GM12878 (cell line): ENCODE results near the gene SLC12A4. TPM values are rescaled to one million over a fixed set of nuclear protein-coding genes. Genes with fewer than 3 reads are reported as not detected.

ENCODE experiments used
- ATAC-seq: fragments of 200-7000 bp; cut with Tn5 transposase; 3 replicates; pipeline ENCODE4 v1.9.1; 2020; ENCODE audit warnings: mild to moderate bottlenecking, moderate library complexity
- BruUV-seq: library from RNA; stranded (reverse); fragments of 400-500 nt; replicated peaks from 2 replicates; lab custom pipeline; 2021; lab: Mats Ljungman, UMichigan
- CTCF ChIA-PET: fragments of 300-600 bp; sonication (Branson Sonifier 250); formaldehyde crosslinking; extraction: SDS; loops from one replicate; lab custom pipeline; 2021; ENCODE audit warnings: inconsistent platforms; lab: Yijun Ruan, JAX
- POLR2A ChIA-PET: fragments of 350-600 bp; formaldehyde crosslinking; extraction: SDS; loops from one replicate; lab custom pipeline; 2021; ENCODE audit warnings: inconsistent platforms; lab: Charles Lee
- RAD21 ChIA-PET: fragments of 300-600 bp; sonication (Branson Sonifier 250); formaldehyde crosslinking; loops from one replicate; lab custom pipeline; 2023; ENCODE audit warnings: antibody characterized with exemption; ENCODE audit not compliant: unreplicated experiment; lab: Charles Lee
- SMC1A ChIA-PET: fragments of 300-600 bp; sonication (Branson Sonifier 250); formaldehyde crosslinking; loops from one replicate; lab custom pipeline; 2023; ENCODE audit not compliant: unreplicated experiment, uncharacterized antibody; lab: Charles Lee
- DNase-seq: peaks from one replicate; pipeline ENCODE4 v3.0.0-alpha.2; 2011; ENCODE audit warnings: low read depth, low spot score
- FAIRE-seq: peaks from 3 replicates; lab custom pipeline; 2011; peaks lifted over from hg19 to GRCh38; lab: Jason Lieb, UNC
- H2AFZ ChIP-seq: 2 replicates; pipeline ENCODE4 v1.6.0; 2011; ENCODE audit warnings: low read depth, low read length, control low read depth; ENCODE audit not compliant: control insufficient read depth
- H3K27ac ChIP-seq: 2 replicates; pipeline ENCODE4 v1.5.1; 2011; ENCODE audit warnings: control low read depth; ENCODE audit not compliant: control insufficient read depth, insufficient read depth
- H3K27me3 ChIP-seq, 2 experiments: replicated peaks in 1 of 2; 2 replicates each; pipeline versions ENCODE4 v1.6.0 to v1.6.1; 2011; ENCODE audit warnings: low read length in 1 of 2; ENCODE audit not compliant: control insufficient read depth in 2 of 2, insufficient read depth in 2 of 2
- H3K36me3 ChIP-seq, 2 experiments: 2 replicates each; pipeline ENCODE4 v1.5.1; 2011; ENCODE audit warnings: low read length in 1 of 2; ENCODE audit not compliant: control insufficient read depth in 2 of 2, insufficient read depth in 2 of 2
- H3K4me1 ChIP-seq: 2 replicates; pipeline ENCODE4 v1.6.1; 2011; ENCODE audit warnings: mild to moderate bottlenecking, low read length, moderate library complexity, mixed read lengths; ENCODE audit not compliant: control insufficient read depth, insufficient read depth
- H3K4me2 ChIP-seq: 2 replicates; pipeline ENCODE4 v1.6.0; 2011; ENCODE audit warnings: control low read depth; ENCODE audit not compliant: control insufficient read depth, insufficient read depth
- H3K4me3 ChIP-seq: fragments of 200-600 bp; sonication (generic); 2 replicates; pipeline ENCODE4 v1.5.1; 2016
- H3K79me2 ChIP-seq: 2 replicates; pipeline ENCODE4 v1.6.0; 2011; ENCODE audit warnings: low read length; ENCODE audit not compliant: control insufficient read depth, insufficient read depth
- H3K9ac ChIP-seq: 2 replicates; pipeline ENCODE4 v1.8.0; 2011; ENCODE audit warnings: low read length, control low read depth, mixed read lengths; ENCODE audit not compliant: control insufficient read depth, insufficient read depth
- H3K9me3 ChIP-seq: replicated peaks from 3 replicates; pipeline ENCODE4 v1.5.1; 2011; ENCODE audit warnings: mild to moderate bottlenecking, low read length; ENCODE audit not compliant: control insufficient read depth, insufficient read depth
- H4K20me1 ChIP-seq: 2 replicates; pipeline ENCODE4 v1.6.0; 2011; ENCODE audit not compliant: control insufficient read depth, insufficient read depth
- BHLHE40 ChIP-seq, 2 experiments: fragments of 450-650 bp in 1 of 2; IDR thresholded peaks; 2 replicates each; pipeline ENCODE4 v1.6.1; 2011 to 2017; ENCODE audit warnings: low read depth in 2 of 2, borderline replicate concordance in 1 of 2, improper control_type of control experiment in 1 of 2, low read length in 1 of 2, mild to moderate bottlenecking in 1 of 2
- CBX3 ChIP-seq: fragments of 200-600 bp; sonication (generic); IDR thresholded peaks from 2 replicates; pipeline ENCODE4 v1.6.1; 2016; ENCODE audit warnings: low read depth, borderline replicate concordance
- CREB1 ChIP-seq: IDR thresholded peaks from 2 replicates; pipeline ENCODE4 v1.6.1; 2012; ENCODE audit warnings: low read depth, mild to moderate bottlenecking, inconsistent platforms
- EP300 ChIP-seq, 2 experiments: fragments of 150-350 bp in 1 of 2; IDR thresholded peaks; 2 replicates each; pipeline ENCODE4 v1.6.1; 2011 to 2012; ENCODE audit warnings: low read depth in 2 of 2, low read length in 2 of 2, borderline replicate concordance in 1 of 2, improper control_type of control experiment in 1 of 2, inconsistent platforms in 1 of 2; ENCODE audit not compliant: control insufficient read depth in 1 of 2
- HDGF ChIP-seq: fragments of 450-650 bp; IDR thresholded peaks from 2 replicates; pipeline ENCODE4 v1.6.1; 2016; ENCODE audit warnings: antibody characterized with exemption
- NFIC ChIP-seq: IDR thresholded peaks from 2 replicates; pipeline ENCODE4 v1.6.1; 2012; ENCODE audit warnings: low read depth, mild to moderate bottlenecking, inconsistent platforms, low read length, moderate library complexity
- RFX5 ChIP-seq: IDR thresholded peaks from 2 replicates; pipeline ENCODE4 v1.6.1; 2011; ENCODE audit warnings: low read depth, low read length, improper control_type of control experiment
- SIX5 ChIP-seq: IDR thresholded peaks from 2 replicates; pipeline ENCODE4 v1.6.1; 2011; ENCODE audit warnings: mild to moderate bottlenecking, low read depth, low read length, moderate library complexity; ENCODE audit not compliant: severe bottlenecking
- SMAD1 ChIP-seq: fragments of 450-650 bp; IDR thresholded peaks from 2 replicates; pipeline ENCODE4 v1.6.1; 2018; ENCODE audit warnings: mild to moderate bottlenecking, low read depth; ENCODE audit not compliant: partially characterized antibody
- TARDBP ChIP-seq: IDR thresholded peaks from 2 replicates; pipeline ENCODE4 v1.6.1; 2016; ENCODE audit warnings: borderline replicate concordance
- TCF12 ChIP-seq: IDR thresholded peaks from 2 replicates; pipeline ENCODE4 v1.6.1; 2011; ENCODE audit warnings: low read depth, mild to moderate bottlenecking, low read length
- TCF7 ChIP-seq: IDR thresholded peaks from 2 replicates; pipeline ENCODE4 v1.6.1; 2014; ENCODE audit warnings: antibody characterized with exemption, borderline replicate concordance
- ZNF384 ChIP-seq: IDR thresholded peaks from 2 replicates; pipeline ENCODE4 v1.6.1; 2012; ENCODE audit warnings: low read depth, mild to moderate bottlenecking, low read length, improper control_type of control experiment, borderline replicate concordance
- WGBS: methylation state at CpG from one replicate; pipeline ENCODE4 v1.1.6; 2016; ENCODE audit warnings: low lambda C conversion rate; ENCODE audit not compliant: insufficient replicate concordance, insufficient coverage; ENCODE audit errors: missing lambda C conversion rate; 5-methylcytosine and 5-hydroxymethylcytosine counted together
- in situ Hi-C: fragments of 300-500 bp; cut with MboI; formaldehyde crosslinking; loops from 9 replicates; pipeline ENCODE4 v1.14.3; 2018; ENCODE audit warnings: mixed read lengths
- intact Hi-C: fragments of 100-400 bp; cut with micrococcal nuclease; formaldehyde crosslinking; loops from one replicate; pipeline ENCODE4 v1.14.2; 2022; ENCODE audit not compliant: unreplicated experiment
- polyA plus RNA-seq, 11 experiments: library from polyadenylated mRNA; depleted of rRNA in 4 of 11; unstranded in 6 of 11; stranded (reverse) in 5 of 11; fragments of >200 nt; fragmentation: Nextera tagmentation in 4 of 11; fragmentation: Illumina TruSeq in 1 of 11; extraction: Ambion mirVana in 4 of 11; extraction: Trizol in 1 of 11; gene quantifications; 1 replicate in 1 of 11; 2 replicates in 10 of 11; pipeline versions ENCODE4 v1.2.1 to v1.2.3, GENCODE V29; 2011 to 2016; ENCODE audit warnings: inconsistent platforms in 2 of 11, missing spikeins in 2 of 11, low read depth in 1 of 11
- total RNA-seq, 4 experiments: library from RNA; depleted of rRNA in 3 of 4; stranded (reverse); fragments of >200 nt in 3 of 4; fragmentation: Illumina TruSeq in 1 of 4; extraction: Trizol in 1 of 4; gene quantifications; 2 replicates each; pipeline versions ENCODE4 v1.2.1 to v1.2.3, GENCODE V29; 2013 to 2021
- TF ChIP-seq, protein P1 (sequence below): fragments of 450-650 bp; IDR thresholded peaks from 2 replicates; pipeline ENCODE4 v1.6.1; 2016; ENCODE audit warnings: mild to moderate bottlenecking
- TF ChIP-seq, protein P2 (sequence below): IDR thresholded peaks from 2 replicates; pipeline ENCODE4 v1.6.1; 2012; ENCODE audit warnings: low read depth, low read length, improper control_type of control experiment
- TF ChIP-seq, protein P3 (sequence below): fragments of 450-650 bp; IDR thresholded peaks from 2 replicates; pipeline ENCODE4 v1.6.1; 2017; ENCODE audit warnings: mild to moderate bottlenecking, moderate library complexity
- TF ChIP-seq, protein P4 (sequence below): fragments of 450-650 bp; conservative IDR thresholded peaks from 2 replicates; pipeline ENCODE4 v1.6.1; 2017; ENCODE audit warnings: mild to moderate bottlenecking, moderate library complexity

Gene SLC12A4
- total and polyA plus RNA-seq, 10 of the 15 experiments (the other 5 are each of a cell fraction or from before 2014, with no cell fraction given) = 0.95 to 39.9 (median 14.2) TPM

DNA sequence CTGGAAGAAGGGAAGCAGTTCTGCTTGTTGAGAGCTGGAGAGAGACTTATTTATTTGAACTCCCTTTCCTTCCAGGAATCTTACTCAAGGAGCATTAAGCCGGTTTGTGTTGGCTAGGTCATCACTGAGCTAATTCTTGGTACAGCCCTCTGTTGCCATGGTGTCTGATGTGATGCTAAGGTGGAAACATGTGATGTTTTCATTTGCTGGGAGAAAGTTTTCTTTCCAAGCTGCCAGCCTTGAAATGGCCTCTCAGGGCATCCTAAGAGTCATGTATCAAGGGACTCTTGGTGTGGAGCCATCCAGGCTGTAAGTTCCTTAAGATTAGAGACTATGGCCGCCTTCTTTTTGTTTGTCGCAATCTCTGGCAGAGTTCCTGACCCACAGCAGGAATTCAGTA, 71.2 kb downstream of the SLC12A4 start:
- Histone ChIP-seq H3K79me2 (peaks cover 24% of the 10 kb centered on the region), H4K20me1 (no peaks in the 10 kb centered on the region; the same call in 1 of the 2 replicates), H3K4me3 (no peak overlapping the region), H3K4me2 (no peak overlapping the region), H3K4me1 (peaks cover 7% of the 10 kb centered on the region), H3K9ac (no peak overlapping the region), H3K9me3 (no peaks in the 10 kb centered on the region), H3K27me3 (no peaks in the 10 kb centered on the region), H3K27ac (no peak overlapping the region), H3K36me3 (no peaks in the 10 kb centered on the region; a peak in 1 of 4 replicates), H2AFZ (no peak overlapping the region)
- POLR2A ChIA-PET = interaction anchor here (0.6 to 1.7 kb wide), 4 partner anchors 12 to 90 kb away, joined by 3 to 4 read pairs (median 4); partner anchors contain the start of genes EDC4 and NRN1L
- SMC1A ChIA-PET = no interaction called here
- DNase-seq (no peak), FAIRE-seq (no peak), ATAC-seq (no peak)
- RAD21 ChIA-PET = interaction anchor here (0.8 to 1.0 kb wide), 3 partner anchors 11 to 143 kb away, joined by 3 read pairs; no protein-coding TSS in a partner anchor
- BruUV-seq = no TSS peak
- in situ Hi-C loops (no loop called here), intact Hi-C loops (no loop called here)
- 98% methylated on average over 3 of the region's 3 CpGs for WGBS
- CTCF ChIA-PET = interaction anchor here (0.8 to 1.6 kb wide), 7 partner anchors 13 to 225 kb away, joined by 3 to 6 read pairs (median 4); no protein-coding TSS in a partner anchor
- TF ChIP-seq NFIC (no peak), BHLHE40 (IDR thresholded peaks at IDR 0.05; ENCODE audit: borderline replicate concordance in 1 of 2, low read depth in 2 of 2, low read length in 1 of 2) (no peak), HDGF (no peak), TARDBP (no peak), EP300 (IDR thresholded peaks at IDR 0.05; ENCODE audit: borderline replicate concordance in 1 of 2, control insufficient read depth in 1 of 2, low read depth in 2 of 2, low read length in 2 of 2) (no peak), CBX3 (no peak), SIX5 (no peak), TCF7 (no peak), SMAD1 (no peak), ZNF384 (no peak), TCF12 (no peak), CREB1 (no peak), RFX5 (no peak)
- TF ChIP-seq, protein P1, sequence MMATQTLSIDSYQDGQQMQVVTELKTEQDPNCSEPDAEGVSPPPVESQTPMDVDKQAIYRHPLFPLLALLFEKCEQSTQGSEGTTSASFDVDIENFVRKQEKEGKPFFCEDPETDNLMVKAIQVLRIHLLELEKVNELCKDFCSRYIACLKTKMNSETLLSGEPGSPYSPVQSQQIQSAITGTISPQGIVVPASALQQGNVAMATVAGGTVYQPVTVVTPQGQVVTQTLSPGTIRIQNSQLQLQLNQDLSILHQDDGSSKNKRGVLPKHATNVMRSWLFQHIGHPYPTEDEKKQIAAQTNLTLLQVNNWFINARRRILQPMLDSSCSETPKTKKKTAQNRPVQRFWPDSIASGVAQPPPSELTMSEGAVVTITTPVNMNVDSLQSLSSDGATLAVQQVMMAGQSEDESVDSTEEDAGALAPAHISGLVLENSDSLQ = no peak
- TF ChIP-seq, protein P2, sequence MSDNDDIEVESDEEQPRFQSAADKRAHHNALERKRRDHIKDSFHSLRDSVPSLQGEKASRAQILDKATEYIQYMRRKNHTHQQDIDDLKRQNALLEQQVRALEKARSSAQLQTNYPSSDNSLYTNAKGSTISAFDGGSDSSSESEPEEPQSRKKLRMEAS = no peak
- TF ChIP-seq, protein P3, sequence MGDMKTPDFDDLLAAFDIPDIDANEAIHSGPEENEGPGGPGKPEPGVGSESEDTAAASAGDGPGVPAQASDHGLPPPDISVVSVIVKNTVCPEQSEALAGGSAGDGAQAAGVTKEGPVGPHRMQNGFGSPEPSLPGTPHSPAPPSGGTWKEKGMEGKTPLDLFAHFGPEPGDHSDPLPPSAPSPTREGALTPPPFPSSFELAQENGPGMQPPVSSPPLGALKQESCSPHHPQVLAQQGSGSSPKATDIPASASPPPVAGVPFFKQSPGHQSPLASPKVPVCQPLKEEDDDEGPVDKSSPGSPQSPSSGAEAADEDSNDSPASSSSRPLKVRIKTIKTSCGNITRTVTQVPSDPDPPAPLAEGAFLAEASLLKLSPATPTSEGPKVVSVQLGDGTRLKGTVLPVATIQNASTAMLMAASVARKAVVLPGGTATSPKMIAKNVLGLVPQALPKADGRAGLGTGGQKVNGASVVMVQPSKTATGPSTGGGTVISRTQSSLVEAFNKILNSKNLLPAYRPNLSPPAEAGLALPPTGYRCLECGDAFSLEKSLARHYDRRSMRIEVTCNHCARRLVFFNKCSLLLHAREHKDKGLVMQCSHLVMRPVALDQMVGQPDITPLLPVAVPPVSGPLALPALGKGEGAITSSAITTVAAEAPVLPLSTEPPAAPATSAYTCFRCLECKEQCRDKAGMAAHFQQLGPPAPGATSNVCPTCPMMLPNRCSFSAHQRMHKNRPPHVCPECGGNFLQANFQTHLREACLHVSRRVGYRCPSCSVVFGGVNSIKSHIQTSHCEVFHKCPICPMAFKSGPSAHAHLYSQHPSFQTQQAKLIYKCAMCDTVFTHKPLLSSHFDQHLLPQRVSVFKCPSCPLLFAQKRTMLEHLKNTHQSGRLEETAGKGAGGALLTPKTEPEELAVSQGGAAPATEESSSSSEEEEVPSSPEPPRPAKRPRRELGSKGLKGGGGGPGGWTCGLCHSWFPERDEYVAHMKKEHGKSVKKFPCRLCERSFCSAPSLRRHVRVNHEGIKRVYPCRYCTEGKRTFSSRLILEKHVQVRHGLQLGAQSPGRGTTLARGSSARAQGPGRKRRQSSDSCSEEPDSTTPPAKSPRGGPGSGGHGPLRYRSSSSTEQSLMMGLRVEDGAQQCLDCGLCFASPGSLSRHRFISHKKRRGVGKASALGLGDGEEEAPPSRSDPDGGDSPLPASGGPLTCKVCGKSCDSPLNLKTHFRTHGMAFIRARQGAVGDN = no peak
- TF ChIP-seq, protein P4, sequence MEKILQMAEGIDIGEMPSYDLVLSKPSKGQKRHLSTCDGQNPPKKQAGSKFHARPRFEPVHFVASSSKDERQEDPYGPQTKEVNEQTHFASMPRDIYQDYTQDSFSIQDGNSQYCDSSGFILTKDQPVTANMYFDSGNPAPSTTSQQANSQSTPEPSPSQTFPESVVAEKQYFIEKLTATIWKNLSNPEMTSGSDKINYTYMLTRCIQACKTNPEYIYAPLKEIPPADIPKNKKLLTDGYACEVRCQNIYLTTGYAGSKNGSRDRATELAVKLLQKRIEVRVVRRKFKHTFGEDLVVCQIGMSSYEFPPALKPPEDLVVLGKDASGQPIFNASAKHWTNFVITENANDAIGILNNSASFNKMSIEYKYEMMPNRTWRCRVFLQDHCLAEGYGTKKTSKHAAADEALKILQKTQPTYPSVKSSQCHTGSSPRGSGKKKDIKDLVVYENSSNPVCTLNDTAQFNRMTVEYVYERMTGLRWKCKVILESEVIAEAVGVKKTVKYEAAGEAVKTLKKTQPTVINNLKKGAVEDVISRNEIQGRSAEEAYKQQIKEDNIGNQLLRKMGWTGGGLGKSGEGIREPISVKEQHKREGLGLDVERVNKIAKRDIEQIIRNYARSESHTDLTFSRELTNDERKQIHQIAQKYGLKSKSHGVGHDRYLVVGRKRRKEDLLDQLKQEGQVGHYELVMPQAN = no peak
